OCI-LY1 (cell line): ENCODE results near the gene GIPR.

Experiments used
- H2AFZ ChIP-seq: fragments of 200-600 bp; sonication (generic), shearing (Covaris generic); 2 replicates; pipeline ENCODE4 v1.6.0; 2014; ENCODE audit warnings: antibody characterized with exemption, mild to moderate bottlenecking, low read length
- H3F3A ChIP-seq: fragments of 200-600 bp; sonication (generic), shearing (Covaris generic); 2 replicates; pipeline ENCODE4 v1.6.0; 2014; ENCODE audit warnings: mild to moderate bottlenecking, antibody characterized with exemption, low read length, moderate library complexity; ENCODE audit not compliant: insufficient read depth
- H3K27ac ChIP-seq: fragments of 200-600 bp; sonication (generic); 2 replicates; pipeline ENCODE4 v1.5.1; 2014; ENCODE audit warnings: low read length, mixed run types, mild to moderate bottlenecking, low read depth; ENCODE audit not compliant: poor library complexity, severe bottlenecking
- H3K27me3 ChIP-seq: fragments of 200-600 bp; sonication (generic); 2 replicates; pipeline ENCODE4 v1.6.0; 2014; ENCODE audit warnings: antibody characterized with exemption, mild to moderate bottlenecking, low read length, moderate library complexity; ENCODE audit not compliant: insufficient read depth
- H3K36me3 ChIP-seq: fragments of 200-600 bp; sonication (generic); 2 replicates; pipeline ENCODE4 v1.6.1; 2014; ENCODE audit warnings: mild to moderate bottlenecking, antibody characterized with exemption, low read length, moderate library complexity, mixed read lengths; ENCODE audit not compliant: insufficient read depth
- H3K4me1 ChIP-seq: fragments of 200-600 bp; sonication (generic); 2 replicates; pipeline ENCODE4 v1.5.1; 2014; ENCODE audit warnings: mild to moderate bottlenecking, low read length, moderate library complexity; ENCODE audit not compliant: insufficient read depth, severe bottlenecking
- H3K4me2 ChIP-seq: fragments of 200-600 bp; sonication (generic), shearing (Covaris generic); 2 replicates; pipeline ENCODE4 v1.6.1; 2014; ENCODE audit warnings: low read length
- H3K4me3 ChIP-seq: fragments of 200-600 bp; sonication (generic); 2 replicates; pipeline ENCODE4 v1.5.1; 2014; ENCODE audit warnings: low read length, low read depth, mild to moderate bottlenecking, mixed read lengths; ENCODE audit not compliant: poor library complexity, severe bottlenecking
- H3K79me2 ChIP-seq: fragments of 200-600 bp; shearing (Covaris generic); 2 replicates; pipeline ENCODE4 v1.6.1; 2016; ENCODE audit warnings: mixed run types, low read length, mixed read lengths; ENCODE audit not compliant: insufficient read depth
- H3K9ac ChIP-seq: fragments of 200-600 bp; sonication (generic), shearing (Covaris generic); 2 replicates; pipeline ENCODE4 v1.6.1; 2014; ENCODE audit warnings: mild to moderate bottlenecking, low read length, mixed read lengths
- H3K9me2 ChIP-seq: fragments of 200-600 bp; sonication (generic), shearing (Covaris generic); 2 replicates; pipeline ENCODE4 v1.6.1; 2014; ENCODE audit warnings: low read depth, mild to moderate bottlenecking, low read length, mixed read lengths
- H3K9me3 ChIP-seq: fragments of 200-600 bp; shearing (Covaris generic); 2 replicates; pipeline ENCODE4 v1.6.1; 2014; ENCODE audit warnings: low read length, mixed read lengths
- H4K20me1 ChIP-seq: fragments of 200-600 bp; sonication (generic), shearing (Covaris generic); 2 replicates; pipeline ENCODE4 v1.6.0; 2016; ENCODE audit warnings: mild to moderate bottlenecking, low read length; ENCODE audit not compliant: insufficient read depth
- EZH2 ChIP-seq: fragments of 200-600 bp; sonication (generic), shearing (Covaris generic); IDR thresholded peaks from 2 replicates; pipeline ENCODE4 v1.8.0; 2017; ENCODE audit warnings: borderline replicate concordance, mixed run types, mild to moderate bottlenecking, antibody characterized with exemption, low read length, moderate library complexity, mixed read lengths
- TF ChIP-seq, protein P1 (sequence below): fragments of 200-600 bp; sonication (generic), shearing (Covaris generic); IDR thresholded peaks from 2 replicates; pipeline ENCODE4 v1.5.1; 2017; ENCODE audit warnings: mild to moderate bottlenecking, antibody characterized with exemption, low read length, moderate library complexity, mixed read lengths

The GIPR gene

DNA sequence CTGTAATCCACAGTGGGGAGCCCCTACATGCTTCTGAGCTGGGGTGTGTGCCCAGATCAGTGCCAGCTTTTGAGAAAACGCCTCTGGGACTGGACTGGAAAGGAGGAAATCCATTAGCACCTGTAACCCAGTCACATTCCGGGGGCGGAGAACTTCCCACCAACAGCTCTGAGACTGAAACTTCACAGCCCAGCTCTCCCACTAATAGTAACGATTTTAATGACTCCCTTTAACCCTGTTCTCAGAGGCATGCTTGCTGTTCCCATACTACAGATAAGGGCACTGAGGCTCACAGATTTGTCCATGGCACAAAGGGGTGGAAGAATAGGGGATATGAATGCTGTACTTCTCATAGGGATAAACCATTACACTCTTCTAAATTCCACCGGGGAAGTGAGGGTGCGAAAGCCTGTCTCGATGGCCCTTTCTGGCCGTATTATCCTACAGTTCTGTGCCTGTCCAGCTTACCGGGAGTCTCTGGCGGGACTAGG, 61.8 kb downstream of the GIPR start:
- Histone ChIP-seq H3K4me2 (peak overlapping the region; percentile 89), H2AFZ (no peak overlapping the region), H3K4me3 (peak overlapping the region; percentile 92), H3K4me1 (peaks cover 9% of the 10 kb centered on the region), H3K36me3 (peaks cover 10% of the 10 kb centered on the region; the same call in 1 of the 2 replicates), H4K20me1 (no peaks in the 10 kb centered on the region), H3K9me3 (no peaks in the 10 kb centered on the region), H3K9me2 (no peaks in the 10 kb centered on the region), H3K27ac (peak overlapping the region; percentile 24), H3K27me3 (no peaks in the 10 kb centered on the region), H3K79me2 (peaks cover 44% of the 10 kb centered on the region), H3F3A (no peaks in the 10 kb centered on the region), H3K9ac (peak overlapping the region; percentile 94)
- no peak for TF ChIP-seq EZH2
- TF ChIP-seq, protein P1, sequence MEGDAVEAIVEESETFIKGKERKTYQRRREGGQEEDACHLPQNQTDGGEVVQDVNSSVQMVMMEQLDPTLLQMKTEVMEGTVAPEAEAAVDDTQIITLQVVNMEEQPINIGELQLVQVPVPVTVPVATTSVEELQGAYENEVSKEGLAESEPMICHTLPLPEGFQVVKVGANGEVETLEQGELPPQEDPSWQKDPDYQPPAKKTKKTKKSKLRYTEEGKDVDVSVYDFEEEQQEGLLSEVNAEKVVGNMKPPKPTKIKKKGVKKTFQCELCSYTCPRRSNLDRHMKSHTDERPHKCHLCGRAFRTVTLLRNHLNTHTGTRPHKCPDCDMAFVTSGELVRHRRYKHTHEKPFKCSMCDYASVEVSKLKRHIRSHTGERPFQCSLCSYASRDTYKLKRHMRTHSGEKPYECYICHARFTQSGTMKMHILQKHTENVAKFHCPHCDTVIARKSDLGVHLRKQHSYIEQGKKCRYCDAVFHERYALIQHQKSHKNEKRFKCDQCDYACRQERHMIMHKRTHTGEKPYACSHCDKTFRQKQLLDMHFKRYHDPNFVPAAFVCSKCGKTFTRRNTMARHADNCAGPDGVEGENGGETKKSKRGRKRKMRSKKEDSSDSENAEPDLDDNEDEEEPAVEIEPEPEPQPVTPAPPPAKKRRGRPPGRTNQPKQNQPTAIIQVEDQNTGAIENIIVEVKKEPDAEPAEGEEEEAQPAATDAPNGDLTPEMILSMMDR: no peak

DNA sequence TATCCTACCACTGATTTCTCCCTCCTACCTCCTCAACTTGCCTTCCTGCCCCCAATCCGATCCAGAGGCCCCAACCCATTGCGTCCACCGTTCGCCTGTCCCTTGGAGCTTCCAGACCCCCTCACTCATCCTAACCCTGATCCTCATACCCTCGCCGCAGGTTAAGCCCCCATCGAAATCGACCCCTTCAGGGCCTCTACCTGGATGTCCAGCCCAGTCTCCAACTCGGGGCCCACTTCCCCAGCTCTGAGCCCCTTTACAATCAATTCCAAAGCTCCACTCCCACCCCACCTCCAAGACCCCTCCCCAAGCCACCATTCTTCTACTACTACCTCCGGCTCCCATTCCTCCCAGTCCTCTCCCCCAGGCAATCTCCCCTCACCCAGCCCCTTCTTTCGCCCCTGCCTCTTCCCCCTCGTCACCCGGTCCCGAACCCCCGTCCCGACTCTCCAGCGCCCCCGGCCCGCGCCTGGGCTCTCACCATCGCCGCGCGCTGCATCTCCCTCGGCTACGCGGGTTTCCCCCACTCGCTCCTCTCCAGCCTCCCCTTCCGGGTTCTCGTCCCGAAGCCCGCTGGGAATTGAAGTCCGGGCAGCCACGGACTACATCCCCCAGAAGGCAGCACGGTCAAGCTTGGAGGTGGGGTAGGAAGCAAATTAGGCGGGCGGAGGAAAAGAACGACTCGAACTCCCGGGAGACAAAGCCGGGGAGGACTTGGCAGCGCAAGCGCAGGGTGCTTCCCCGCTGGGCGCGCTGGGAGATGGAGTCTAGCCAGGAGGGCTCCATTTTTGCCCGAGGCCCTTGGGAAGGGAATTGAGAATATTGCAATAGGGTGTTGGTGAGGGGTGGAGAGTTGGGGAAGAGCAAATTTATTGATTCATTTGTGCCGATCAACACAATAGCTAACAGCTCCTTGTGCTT, 62.6 kb downstream of the GIPR start, which contains the start of gene FBXO46:
Gene FBXO46 (minus strand): TSS at position 529 of the 921 bp plus-strand sequence. CDS start 17,401 bp downstream, outside the sequence.
- Histone ChIP-seq H3K27me3 (no peaks in the 10 kb centered on the region), H3K36me3 (0 out of 2 replicates have a peak, but pooled peaks cover 4% of the 10 kb centered on the region), H3K4me1 (peaks cover 9% of the 10 kb centered on the region), H4K20me1 (no peaks in the 10 kb centered on the region), H3K79me2 (peaks cover 41% of the 10 kb centered on the region), H3K4me3 (peak within 1 kb of the TSS; percentile 92), H3K4me2 (peak within 1 kb of the TSS; percentile 89), H2AFZ (no peak within 1 kb of the TSS), H3K27ac (peak within 1 kb of the TSS; percentile 24), H3F3A (no peaks in the 10 kb centered on the region), H3K9ac (peak within 1 kb of the TSS; percentile 94), H3K9me2 (no peaks in the 10 kb centered on the region), H3K9me3 (no peaks in the 10 kb centered on the region)
- TF ChIP-seq EZH2: no peak
- TF ChIP-seq, protein P1: peak; percentile 34; the same call in 1 of the 2 replicates
